ENCODE data around the gene RBM17. TPM values are rescaled to one million over a fixed set of nuclear protein-coding genes. Genes with fewer than 3 reads are reported as not detected.

Gene RBM17
- total and polyA plus RNA-seq, 10 of the 15 experiments (the other 5 are each of a cell fraction or from before 2014, with no cell fraction given) = 28.4 to 181 (median 83.9) TPM

- TF ChIP-seq HDAC6 (IDR thresholded peaks at IDR 0.05; ENCODE audit: unreplicated experiment) (no peak), BRCA1 (IDR thresholded peaks at IDR 0.05; ENCODE audit: low read depth, low read length) (0 out of 2 replicates have a peak, but pooled peaks have one; percentile 23), STAT3 (IDR thresholded peaks at IDR 0.05; ENCODE audit: low read depth, low read length) (no peak), KDM1A (IDR thresholded peaks at IDR 0.05; ENCODE audit: borderline replicate concordance) (no peak), STAT1 (conservative IDR thresholded peaks at IDR 0.05) (no peak), ZNF207 (IDR thresholded peaks at IDR 0.05; ENCODE audit: borderline replicate concordance) (0 out of 2 replicates have a peak, but pooled peaks have one; percentile 53), FOXK2 (IDR thresholded peaks at IDR 0.05) (no peak; the same call in 1 of the 2 replicates), RELA (IDR thresholded peaks at IDR 0.05; ENCODE audit: borderline replicate concordance, partially characterized antibody) (peak; percentile 94), CEBPB (IDR thresholded peaks at IDR 0.05; ENCODE audit: borderline replicate concordance in 1 of 2, low read depth in 2 of 2, low read length in 2 of 2) (peak in 1 of 2 experiments; percentile 90; a peak in 2 of 4 replicates), IRF4 (IDR thresholded peaks at IDR 0.05; ENCODE audit: low read depth, low read length) (peak; percentile 83), NR2C2 (IDR thresholded peaks at IDR 0.05; ENCODE audit: borderline replicate concordance, control insufficient read depth, insufficient read length, low read depth) (no peak), EZH2 (IDR thresholded peaks at IDR 0.05; ENCODE audit: borderline replicate concordance, control insufficient read depth, low read depth, low read length) (no peak), RFX5 (IDR thresholded peaks at IDR 0.05; ENCODE audit: low read depth, low read length) (no peak), SREBF1 (IDR thresholded peaks at IDR 0.05; ENCODE audit: low read length) (0 out of 2 replicates have a peak, but pooled peaks have one; percentile 21), RCOR1 (conservative IDR thresholded peaks at IDR 0.05; ENCODE audit: low read depth, low read length) (0 out of 2 replicates have a peak, but pooled peaks have one; percentile 39), ZBTB11 (CRISPR knock-in tag; IDR thresholded peaks at IDR 0.05) (no peak), NFYA (IDR thresholded peaks at IDR 0.05; ENCODE audit: borderline replicate concordance, low read depth, low read length) (no peak), SIN3A (IDR thresholded peaks at IDR 0.05; ENCODE audit: low read depth, low read length) (peak; percentile 48; the same call in 1 of the 2 replicates), NFXL1 (IDR thresholded peaks at IDR 0.05; ENCODE audit: borderline replicate concordance) (no peak), RELB (IDR thresholded peaks at IDR 0.05; ENCODE audit: low read depth) (peak; percentile 99), PBX3 (IDR thresholded peaks at IDR 0.05; ENCODE audit: insufficient replicate concordance, low read depth, low read length) (peak; percentile 48)
- TF ChIP-seq, protein P1, sequence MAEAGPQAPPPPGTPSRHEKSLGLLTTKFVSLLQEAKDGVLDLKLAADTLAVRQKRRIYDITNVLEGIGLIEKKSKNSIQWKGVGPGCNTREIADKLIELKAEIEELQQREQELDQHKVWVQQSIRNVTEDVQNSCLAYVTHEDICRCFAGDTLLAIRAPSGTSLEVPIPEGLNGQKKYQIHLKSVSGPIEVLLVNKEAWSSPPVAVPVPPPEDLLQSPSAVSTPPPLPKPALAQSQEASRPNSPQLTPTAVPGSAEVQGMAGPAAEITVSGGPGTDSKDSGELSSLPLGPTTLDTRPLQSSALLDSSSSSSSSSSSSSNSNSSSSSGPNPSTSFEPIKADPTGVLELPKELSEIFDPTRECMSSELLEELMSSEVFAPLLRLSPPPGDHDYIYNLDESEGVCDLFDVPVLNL (IDR thresholded peaks at IDR 0.05; ENCODE audit: low read depth, low read length) = no peak
- TF ChIP-seq, protein P2, sequence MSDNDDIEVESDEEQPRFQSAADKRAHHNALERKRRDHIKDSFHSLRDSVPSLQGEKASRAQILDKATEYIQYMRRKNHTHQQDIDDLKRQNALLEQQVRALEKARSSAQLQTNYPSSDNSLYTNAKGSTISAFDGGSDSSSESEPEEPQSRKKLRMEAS (IDR thresholded peaks at IDR 0.05; ENCODE audit: low read depth, low read length) = no peak; the same call in 1 of the 2 replicates
Measured at GRCh38 chr10:6050801-6051445, 37.9 kb upstream of the RBM17 start (continued).
